DMS153 treated with DMSO at 0.1 percent for 48 hours (cell line): ENCODE data around the gene RPS5.
A peak's percentile ranks its signal among the peaks of the same experiment; 100 is the strongest.
"Not testable (repeated sequence)": the region's sequence is repeated elsewhere in the genome, so short reads cannot be mapped to it uniquely, and the experiment has no call there.

Experiments used
- DNase-seq: peaks from one replicate; lab custom pipeline; 2025; ENCODE audit not compliant: unreplicated experiment; lab: John Stamatoyannopoulos, UW

RPS5 gene

DNA sequence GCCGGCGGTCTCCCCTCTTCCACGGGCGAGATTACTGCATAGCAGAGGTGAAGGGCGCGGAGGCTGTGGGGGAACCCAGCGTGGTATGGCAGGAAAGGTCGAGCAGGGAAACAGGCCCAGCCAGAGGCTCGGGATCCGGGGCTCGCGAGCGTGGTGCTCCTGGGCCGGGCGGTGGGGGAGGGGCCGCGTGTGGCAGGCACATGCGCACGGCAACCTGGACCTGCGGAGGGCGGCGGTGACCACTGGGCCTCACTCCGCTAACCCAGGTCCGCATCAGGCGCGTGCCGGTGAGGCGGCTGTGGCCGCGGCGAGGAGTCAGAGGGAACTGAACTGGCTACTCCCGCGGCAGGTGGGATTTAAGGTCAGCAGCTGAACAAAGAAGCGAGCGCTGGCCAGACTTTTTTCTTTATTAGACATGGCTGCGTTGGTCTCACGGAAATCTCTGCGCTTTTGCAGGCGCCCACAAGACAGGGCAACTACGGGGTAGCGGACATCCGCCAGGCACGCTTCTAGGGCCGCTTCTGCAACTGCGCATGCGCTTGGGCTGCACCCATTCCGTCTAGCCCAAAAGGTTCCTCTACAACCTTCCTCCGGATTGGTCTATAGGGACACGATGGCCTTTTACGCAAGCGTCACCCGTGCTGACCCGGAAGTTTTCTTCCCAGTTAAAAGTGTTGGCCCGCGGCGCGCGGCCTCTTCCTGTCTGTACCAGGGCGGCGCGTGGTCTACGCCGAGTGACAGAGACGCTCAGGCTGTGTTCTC is at the start of gene RPS5:
TSS of gene RPS5 (plus strand) at position 694 of the 762 bp plus-strand sequence. CDS start 869 bp downstream, outside the sequence.
- DNase-seq: peak; percentile 98

GRCh38 chr19:58338336-58338735 is 48.7 kb upstream of the RPS5 start:
- DNase-seq: no peak

- no peak for DNase-seq
Observed at GRCh38 chr19:58338825-58339558, 48.1 kb upstream of the RPS5 start.

GRCh38 chr19:58345558-58345957 is 41.5 kb upstream of the RPS5 start:
- no peak for DNase-seq

- peak; percentile 22 for DNase-seq
Observed at GRCh38 chr19:58346961-58347929, 39.8 kb upstream of the RPS5 start.

GRCh38 chr19:58348080-58348479 is 39.0 kb upstream of the RPS5 start:
- DNase-seq: not testable (repeated sequence)

- no peak for DNase-seq
Observed at GRCh38 chr19:58349590-58349989, 37.5 kb upstream of the RPS5 start.

DNA sequence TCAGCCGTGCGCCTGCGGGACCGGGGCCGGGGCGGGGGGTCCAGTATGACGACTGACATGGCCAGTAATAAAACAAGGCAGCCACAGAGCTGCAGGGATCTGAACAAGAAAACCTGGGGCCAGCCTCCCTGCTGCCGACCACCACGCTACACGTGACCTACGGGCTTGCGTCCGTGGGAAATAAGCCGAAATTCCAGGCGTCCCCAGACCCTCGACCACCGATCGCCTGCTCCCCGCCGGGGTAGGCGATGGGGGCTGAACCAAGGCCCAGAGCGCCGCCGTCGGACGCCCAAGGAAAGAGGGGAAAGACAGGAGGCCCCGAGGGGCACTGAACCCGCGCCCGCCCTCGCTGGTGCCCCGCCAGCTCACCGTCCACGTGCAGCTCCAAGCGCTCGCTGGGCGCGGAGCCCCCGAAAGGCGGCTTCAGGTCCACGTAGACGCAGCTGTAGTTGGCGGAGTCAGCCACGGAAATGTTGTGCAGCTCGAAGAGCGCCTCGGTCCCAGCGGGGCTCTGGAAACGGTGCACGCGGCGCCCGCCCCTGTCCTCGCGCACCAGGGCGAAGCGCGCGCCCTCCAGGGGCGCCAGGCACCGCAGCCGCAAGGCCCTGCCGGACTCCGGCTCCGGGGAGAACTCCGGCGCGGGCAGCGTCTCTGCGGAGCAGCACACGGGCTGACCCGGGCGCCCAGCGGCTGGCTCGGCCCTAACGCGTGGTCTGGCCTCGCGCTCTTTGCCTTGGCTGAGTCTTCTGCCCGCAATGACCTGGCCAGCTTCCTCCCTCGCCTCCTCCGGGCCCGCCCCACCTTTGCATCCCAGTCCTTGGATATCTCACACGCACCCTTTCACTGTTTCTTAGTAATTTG is 36.8 kb upstream of the RPS5 start:
- DNase-seq: no peak

DNA sequence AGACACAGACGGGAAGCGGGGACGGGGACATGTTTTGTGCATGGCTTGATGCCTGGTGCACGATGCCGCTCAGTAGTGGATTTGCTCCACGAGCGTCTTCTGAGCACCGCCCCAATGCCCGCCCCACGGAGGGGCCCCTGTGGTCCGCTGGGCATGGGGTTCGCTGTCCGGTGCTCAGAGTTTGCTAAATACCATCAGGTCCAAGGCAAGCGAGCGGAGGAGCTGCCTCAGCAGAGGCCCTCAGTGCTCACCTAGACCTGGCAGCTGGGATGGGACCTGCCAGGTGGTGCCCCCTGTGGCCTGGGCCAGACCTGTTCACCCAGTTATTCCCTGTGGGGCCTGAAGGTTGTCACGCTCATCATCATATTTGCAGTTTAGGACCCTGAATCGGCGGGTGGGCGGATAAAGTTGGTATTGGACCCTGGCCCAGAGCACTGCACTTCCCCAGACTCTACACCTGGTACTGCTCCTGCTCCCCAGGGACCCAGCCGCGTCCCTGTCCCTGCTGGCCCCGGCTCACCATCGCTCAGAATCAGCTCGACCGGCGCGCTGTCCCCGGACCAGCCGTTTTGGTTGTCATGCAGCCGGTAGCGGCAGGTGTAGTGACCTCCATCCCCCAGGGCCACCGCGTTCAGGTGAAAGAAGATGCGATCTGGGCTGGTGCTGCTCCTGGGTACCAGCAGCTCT is 36.1 kb upstream of the RPS5 start:
- DNase-seq: no peak

GRCh38 chr19:58351558-58351878 is 35.6 kb upstream of the RPS5 start:
- no peak for DNase-seq

DNA sequence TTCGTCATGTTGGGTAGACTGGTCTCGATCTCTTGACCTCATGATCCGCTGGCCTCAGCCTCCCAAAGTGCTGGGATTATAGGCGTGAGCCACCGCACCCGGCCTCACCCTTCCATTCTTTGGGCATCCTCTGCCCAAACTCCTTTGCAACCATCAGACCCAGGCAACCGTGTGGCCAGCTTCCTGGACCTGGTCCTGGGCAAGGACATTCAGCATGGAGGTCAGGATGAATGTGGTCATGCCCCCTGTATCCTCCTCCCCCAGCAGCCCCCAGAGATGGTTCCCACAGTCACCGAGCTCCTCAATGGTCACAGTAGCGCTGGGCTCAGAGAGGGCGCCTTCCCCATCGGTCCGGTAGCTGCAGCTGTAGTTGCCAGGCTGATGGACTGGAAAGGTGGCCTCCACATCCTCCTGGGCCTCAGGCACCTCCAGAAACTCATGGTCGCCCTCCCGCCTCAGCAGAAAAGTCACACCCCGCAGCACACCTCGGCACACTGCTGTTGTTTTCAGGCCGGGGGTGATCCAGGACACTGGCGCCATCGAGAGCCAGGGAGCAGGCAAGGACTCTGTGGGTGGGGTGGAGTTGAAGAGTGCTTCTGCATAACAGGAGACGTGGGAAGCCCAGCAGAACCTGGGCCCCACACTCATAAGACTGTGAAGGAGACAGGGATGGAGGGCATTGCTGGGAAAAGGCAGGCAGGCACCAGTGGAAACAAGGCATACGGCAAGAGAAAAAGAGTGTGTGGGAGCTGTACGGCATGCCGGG is 34.9 kb upstream of the RPS5 start:
- no peak for DNase-seq

DNA sequence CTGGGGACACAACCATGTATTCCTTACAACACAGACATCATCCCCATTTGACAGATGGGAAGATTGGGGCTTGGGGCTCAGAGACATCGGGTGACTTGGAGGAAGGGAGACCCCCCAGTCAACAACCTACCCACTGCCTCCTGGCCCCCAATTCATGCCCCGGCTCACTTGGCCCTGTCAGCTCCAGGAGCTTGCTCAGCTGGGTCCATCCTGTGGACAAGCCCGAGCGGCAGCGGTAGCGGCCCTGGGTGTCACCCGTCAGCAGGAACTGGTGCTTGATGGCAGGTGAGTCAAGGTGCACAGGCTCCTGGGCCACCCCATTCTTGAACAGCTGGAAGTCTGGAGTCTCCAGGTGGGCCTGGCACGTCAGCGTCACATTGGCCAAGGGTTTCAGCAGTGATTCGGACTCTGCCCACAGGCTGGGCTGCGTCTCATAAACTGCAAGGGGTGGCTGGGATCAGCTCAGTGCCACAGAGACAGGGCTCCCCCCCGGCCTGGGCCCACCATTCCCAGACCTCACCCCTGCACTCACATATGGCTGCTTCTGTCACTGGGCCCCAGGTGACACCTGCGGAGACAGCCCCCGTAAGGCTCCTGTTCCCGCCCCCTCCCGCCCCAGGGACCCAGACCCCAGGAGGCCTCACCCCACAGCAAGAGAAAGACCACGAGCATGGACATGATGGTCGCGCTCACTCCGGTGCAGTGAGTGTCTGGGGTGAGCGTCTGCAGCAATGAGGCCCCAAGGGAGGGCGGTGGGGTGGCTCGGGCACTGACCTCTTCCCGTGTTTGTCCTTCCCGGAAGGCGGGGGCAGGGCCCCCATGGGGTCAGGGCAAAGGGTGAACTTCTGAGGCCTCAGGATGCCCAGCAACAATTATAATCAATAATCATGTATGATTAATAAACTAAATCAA is 34.1 kb upstream of the RPS5 start, which contains the start of gene A1BG:
TSS of gene A1BG (minus strand) at position 733 of the 912 bp plus-strand sequence. CDS start at position 678, 55 bp downstream.
- no peak for DNase-seq

DNA sequence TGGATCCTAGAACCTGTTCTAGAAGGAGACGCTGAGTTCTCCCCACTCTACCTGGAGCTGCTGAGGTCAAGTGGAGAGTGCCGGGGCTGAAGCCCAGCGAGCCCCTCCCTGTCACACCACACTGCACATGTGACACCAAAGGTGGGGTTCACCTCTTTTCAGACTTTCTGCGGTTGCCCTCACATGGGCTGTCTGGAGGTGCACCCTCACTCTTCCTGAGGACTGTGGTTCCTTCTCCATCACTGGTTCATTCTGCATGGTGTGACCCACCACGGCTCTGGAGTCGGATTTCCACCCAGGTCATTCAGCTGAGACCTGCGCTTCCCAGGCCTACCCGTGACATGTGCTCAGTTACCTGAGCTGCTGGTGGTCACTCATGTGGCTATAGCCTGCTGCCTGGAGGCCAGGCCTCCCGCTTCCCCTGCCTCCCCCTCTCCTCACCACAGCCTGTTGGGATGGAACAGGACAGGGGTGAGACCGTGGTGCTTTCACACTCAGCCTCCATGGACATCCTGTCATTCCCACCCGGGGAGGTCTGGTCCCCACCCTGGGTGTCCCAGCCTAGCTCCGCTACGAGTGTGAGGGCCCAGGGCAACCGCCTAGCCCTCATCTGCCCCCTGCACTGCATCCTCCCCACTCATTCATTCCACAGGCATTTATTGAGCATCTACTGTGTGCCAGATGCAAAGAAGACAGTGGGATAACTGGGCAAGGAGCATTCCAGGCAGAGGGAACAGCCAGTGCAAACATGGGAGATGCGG is 33.2 kb upstream of the RPS5 start:
- DNase-seq: no peak

DNA sequence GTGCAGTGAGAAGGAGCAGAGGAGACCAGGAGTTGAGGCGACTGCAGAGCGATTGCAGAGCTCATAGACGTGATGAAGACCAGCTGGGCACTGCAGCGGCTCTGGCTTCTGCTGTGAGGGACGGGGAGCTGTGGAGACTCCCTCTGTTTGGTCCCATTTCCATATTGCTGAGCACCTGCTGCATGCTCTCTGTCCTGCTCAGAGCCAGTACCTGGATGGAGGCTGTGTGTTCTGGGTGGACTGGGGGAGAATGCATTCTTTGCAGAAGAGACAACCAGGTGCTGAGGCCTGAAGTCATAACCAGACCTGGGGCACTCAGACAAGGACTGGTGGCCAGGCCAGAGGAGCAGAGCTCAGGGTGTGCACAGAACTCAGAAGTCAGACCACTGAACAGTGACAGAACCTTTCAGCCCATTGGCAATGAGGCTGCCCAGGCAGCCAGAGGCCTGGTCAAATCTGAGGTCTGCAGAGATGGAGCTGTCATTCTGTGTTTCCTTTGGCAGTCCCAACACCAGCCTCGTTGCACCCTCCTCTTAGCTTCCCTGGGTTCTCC is 32.5 kb upstream of the RPS5 start:
- DNase-seq: no peak

GRCh38 chr19:58355215-58355796 is 31.8 kb upstream of the RPS5 start:
- DNase-seq: no peak

DNA sequence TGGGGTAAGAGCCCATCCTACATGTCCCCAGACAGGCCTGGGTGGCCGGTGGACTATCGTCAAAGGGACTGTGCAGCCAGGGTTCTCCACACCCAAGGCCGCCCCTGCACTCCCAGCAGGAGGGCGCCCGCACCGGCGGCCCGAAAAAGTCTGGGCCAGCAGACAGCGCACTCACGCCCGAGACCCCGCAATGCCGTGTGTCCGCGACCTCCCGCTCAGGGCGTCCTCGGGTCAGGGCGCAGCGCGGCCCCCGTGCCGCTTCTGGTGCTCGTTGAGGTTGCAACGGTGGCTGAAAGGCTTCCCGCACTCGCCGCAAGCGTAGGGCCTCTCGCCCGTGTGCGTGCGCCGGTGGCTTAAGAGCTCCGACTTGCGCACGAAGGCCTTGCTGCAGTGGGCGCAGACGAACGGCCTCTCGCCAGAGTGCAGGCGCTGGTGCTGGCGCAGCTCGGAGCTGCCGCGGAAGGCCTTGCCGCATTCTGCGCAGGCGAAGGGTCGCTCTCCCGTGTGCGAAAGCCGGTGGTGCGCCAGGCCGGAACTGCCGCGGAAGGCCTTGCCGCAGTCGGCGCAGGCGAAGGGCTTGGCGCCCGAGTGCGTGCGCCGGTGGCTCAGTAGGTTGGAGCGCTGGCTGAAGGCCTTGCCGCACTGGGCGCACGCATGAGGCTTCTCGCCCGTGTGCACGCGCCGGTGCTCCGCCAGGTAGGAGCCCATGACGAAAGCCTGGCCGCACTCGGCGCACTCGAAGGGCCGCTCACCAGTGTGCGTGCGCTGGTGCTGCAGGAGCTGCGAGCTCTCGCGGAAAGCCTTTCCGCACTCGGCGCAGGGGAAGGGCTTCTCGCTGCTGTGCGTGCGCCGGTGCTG is 30.9 kb upstream of the RPS5 start:
- DNase-seq: no peak
